GM23338 (cell line): ENCODE measurements around the gene TENM4. TPM values are rescaled to one million over a fixed set of nuclear protein-coding genes. Genes with fewer than 3 reads are reported as not detected.

Experiments
- ATAC-seq: fragments of 200-7000 bp; cut with Tn5 transposase; 3 replicates; pipeline ENCODE4 v1.9.1; 2020
- DNase-seq: peaks from one replicate; pipeline ENCODE4 v3.0.0-alpha.2; 2015; ENCODE audit warnings: low spot score
- H2AFZ ChIP-seq: fragments of 200-600 bp; sonication (generic); 2 replicates; pipeline ENCODE4 v1.8.0; 2016; ENCODE audit warnings: antibody characterized with exemption, mild to moderate bottlenecking, moderate library complexity
- H3F3A ChIP-seq: fragments of 200-600 bp; sonication (generic); replicated peaks from 2 replicates; pipeline ENCODE4 v1.8.0; 2017; ENCODE audit warnings: antibody characterized with exemption, mixed run types, low read depth
- H3K27ac ChIP-seq: fragments of 200-600 bp; sonication (generic); 2 replicates; pipeline ENCODE4 v1.6.1; 2016; ENCODE audit warnings: low read depth
- H3K27me3 ChIP-seq: fragments of 200-600 bp; sonication (generic); 2 replicates; pipeline ENCODE4 v1.8.0; 2016; ENCODE audit warnings: mild to moderate bottlenecking, mixed run types, moderate library complexity; ENCODE audit not compliant: insufficient read depth
- H3K36me3 ChIP-seq: fragments of 200-600 bp; sonication (generic); 2 replicates; pipeline ENCODE4 v1.8.0; 2016; ENCODE audit warnings: mild to moderate bottlenecking; ENCODE audit not compliant: insufficient read depth
- H3K4me1 ChIP-seq: fragments of 200-600 bp; sonication (generic); 2 replicates; pipeline ENCODE4 v1.8.0; 2016; ENCODE audit warnings: mild to moderate bottlenecking, moderate library complexity; ENCODE audit not compliant: insufficient read depth
- H3K4me2 ChIP-seq: fragments of 200-600 bp; sonication (generic); 2 replicates; pipeline ENCODE4 v1.7.1; 2017; ENCODE audit warnings: mixed run types
- H3K4me3 ChIP-seq: fragments of 200-600 bp; sonication (generic); 2 replicates; pipeline ENCODE4 v1.6.1; 2016; ENCODE audit warnings: mixed run types
- H3K79me2 ChIP-seq: fragments of 200-600 bp; sonication (generic); replicated peaks from 2 replicates; pipeline ENCODE4 v1.8.0; 2017; ENCODE audit warnings: mild to moderate bottlenecking; ENCODE audit not compliant: insufficient read depth
- H3K9me2 ChIP-seq: fragments of 200-600 bp; sonication (generic); 2 replicates; pipeline ENCODE4 v1.8.0; 2017; ENCODE audit not compliant: insufficient read depth
- H4K20me1 ChIP-seq: fragments of 200-600 bp; sonication (generic); replicated peaks from 2 replicates; pipeline ENCODE4 v1.8.0; 2017; ENCODE audit warnings: mild to moderate bottlenecking; ENCODE audit not compliant: insufficient read depth
- H3K27ac Mint-ChIP-seq: 2 replicates; pipeline ENCODE4 v1.8.0; 2020; ENCODE audit warnings: inconsistent platforms, mild to moderate bottlenecking, moderate library complexity, mixed read lengths
- H3K27me3 Mint-ChIP-seq: 3 replicates; pipeline ENCODE4 v1.8.0; 2022; ENCODE audit warnings: low read depth, mild to moderate bottlenecking, moderate library complexity, mixed read lengths, inconsistent platforms; ENCODE audit not compliant: insufficient read depth, poor library complexity
- H3K36me3 Mint-ChIP-seq: 3 replicates; pipeline ENCODE4 v1.8.0; 2021; ENCODE audit warnings: low read depth, mild to moderate bottlenecking, inconsistent platforms, moderate library complexity, mixed read lengths
- H3K4me1 Mint-ChIP-seq: 3 replicates; pipeline ENCODE4 v1.8.0; 2020; ENCODE audit warnings: mild to moderate bottlenecking, inconsistent platforms, mixed read lengths
- H3K4me3 Mint-ChIP-seq: 3 replicates; pipeline ENCODE4 v1.8.0; 2021; ENCODE audit warnings: moderate library complexity, mild to moderate bottlenecking, inconsistent platforms, mixed read lengths
- H3K9me3 Mint-ChIP-seq: 3 replicates; pipeline ENCODE4 v1.8.0; 2020; ENCODE audit warnings: moderate library complexity, mild to moderate bottlenecking, inconsistent platforms, mixed read lengths
- CREB1 ChIP-seq: fragments of 250-450 bp; sonication (Bioruptor Pico); IDR thresholded peaks from 2 replicates; pipeline ENCODE4 v1.5.0; 2020; ENCODE audit warnings: low read depth, mild to moderate bottlenecking, moderate library complexity
- CTCF ChIP-seq, 2 experiments: fragments of 200-600 bp in 1 of 2; sonication (generic) in 1 of 2; conservative IDR thresholded peaks; 2 replicates each; pipeline versions ENCODE4 v1.5.1 to v1.6.1; 2016 to 2017; ENCODE audit warnings: antibody characterized with exemption in 2 of 2, low read depth in 2 of 2, mild to moderate bottlenecking in 2 of 2, moderate library complexity in 1 of 2
- ETS1 ChIP-seq: IDR thresholded peaks from 2 replicates; pipeline ENCODE4 v1.6.1; 2016; ENCODE audit warnings: antibody characterized with exemption
- EZH2 ChIP-seq: fragments of 200-600 bp; sonication (generic); IDR thresholded peaks from one replicate; pipeline ENCODE4 v1.8.0; 2017; ENCODE audit warnings: antibody characterized with exemption, mild to moderate bottlenecking, low read depth; ENCODE audit not compliant: unreplicated experiment
- EZH2phosphoT487 ChIP-seq: fragments of 200-600 bp; sonication (generic); IDR thresholded peaks from one replicate; pipeline ENCODE4 v1.8.1; 2018; ENCODE audit warnings: antibody characterized with exemption; ENCODE audit not compliant: unreplicated experiment
- JUNB ChIP-seq: IDR thresholded peaks from one replicate; pipeline ENCODE4 v1.6.1; 2016; ENCODE audit warnings: antibody characterized with exemption; ENCODE audit not compliant: unreplicated experiment
- NANOG ChIP-seq: IDR thresholded peaks from 2 replicates; pipeline ENCODE4 v1.6.1; 2016; ENCODE audit warnings: antibody characterized with exemption, borderline replicate concordance
- POLR2AphosphoS5 ChIP-seq: IDR thresholded peaks from 2 replicates; pipeline ENCODE4 v1.6.1; 2016; ENCODE audit warnings: antibody characterized with exemption, low read depth
- STAT1 ChIP-seq: IDR thresholded peaks from one replicate; pipeline ENCODE4 v1.6.1; 2016; ENCODE audit warnings: antibody characterized with exemption; ENCODE audit not compliant: unreplicated experiment
- ZNF114 ChIP-seq: fragments of 250-450 bp; sonication (Bioruptor Pico); IDR thresholded peaks from 2 replicates; pipeline ENCODE4 v1.5.0; 2020; ENCODE audit warnings: mild to moderate bottlenecking, moderate library complexity
- ZNF331 ChIP-seq: fragments of 250-450 bp; sonication (Bioruptor Pico); IDR thresholded peaks from 2 replicates; pipeline ENCODE4 v1.5.0; 2020; ENCODE audit warnings: low read depth, mild to moderate bottlenecking, moderate library complexity
- ZNF462 ChIP-seq: fragments of 250-450 bp; sonication (Bioruptor Pico); IDR thresholded peaks from 2 replicates; pipeline ENCODE4 v1.5.0; 2020; ENCODE audit warnings: mild to moderate bottlenecking, moderate library complexity
- polyA plus RNA-seq: library from polyadenylated mRNA; unstranded; fragments of >200 nt; fragmentation: Nextera tagmentation; extraction: Ambion mirVana; gene quantifications from 2 replicates; pipeline ENCODE4 v1.2.1, GENCODE V29; 2016
- total RNA-seq: library from RNA; depleted of rRNA; stranded (reverse); fragments of >200 nt; shearing (Covaris generic); gene quantifications from 2 replicates; pipeline ENCODE4 v1.2.3, GENCODE V29; 2014

The TENM4 gene
- total and polyA plus RNA-seq, 2 experiments from 2014 or later: 7.3 TPM

GRCh38 chr11:79167510-79168188, 273.2 kb downstream of the TENM4 start (continued):
- TF ChIP-seq CTCF (conservative IDR thresholded peaks at IDR 0.05; ENCODE audit: low read depth in 2 of 2) (no peak), CREB1 (CRISPR knock-in tag) (no peak)

- no peak overlapping the region for H3K27ac ChIP-seq
- no peaks in the 10 kb centered on the region for H3K79me2 ChIP-seq
- H3K9me2 ChIP-seq: peaks cover 12% of the 10 kb centered on the region; the same call in 1 of the 2 replicates
- no peaks in the 10 kb centered on the region for H3F3A ChIP-seq
- no peaks in the 10 kb centered on the region for H3K36me3 ChIP-seq
- ATAC-seq: no peak
- Mint-ChIP-seq H3K4me3 (no peak overlapping the region), H3K36me3 (no peaks in the 10 kb centered on the region), H3K27ac (no peak overlapping the region), H3K9me3 (no peaks in the 10 kb centered on the region), H3K4me1 (no peaks in the 10 kb centered on the region), H3K27me3 (peaks cover 3% of the 10 kb centered on the region)
- H3K4me1 ChIP-seq: no peaks in the 10 kb centered on the region
- no peaks in the 10 kb centered on the region for H3K27me3 ChIP-seq
- no peak overlapping the region for H3K4me2 ChIP-seq
- no peak for DNase-seq
- no peak overlapping the region for H3K4me3 ChIP-seq
- no peaks in the 10 kb centered on the region for H4K20me1 ChIP-seq
- H2AFZ ChIP-seq: no peak overlapping the region
- TF ChIP-seq POLR2AphosphoS5 (no peak), ETS1 (no peak), JUNB (no peak), ZNF462 (no peak), EZH2 (no peak), CTCF (conservative IDR thresholded peaks at IDR 0.05; ENCODE audit: low read depth in 2 of 2) (no peak), CREB1 (CRISPR knock-in tag) (no peak), STAT1 (no peak), NANOG (no peak), ZNF331 (CRISPR knock-in tag) (no peak), EZH2phosphoT487 (no peak), ZNF114 (CRISPR knock-in tag) (no peak)
Observed at GRCh38 chr11:79165908-79166307, 274.9 kb downstream of the TENM4 start.
